Liver (tissue), 9 donors: Measurements from ENCODE around the gene AIG1. TPM values are rescaled to one million over a fixed set of nuclear protein-coding genes. Genes with fewer than 3 reads are reported as not detected.

Experiments used
- DNase-seq: peaks from one replicate; pipeline ENCODE4 v3.0.0-alpha.2; 2017; ENCODE audit warnings: low spot score
- H3K27ac ChIP-seq, 2 donors: one replicate each; pipeline ENCODE4 v1.7.0; 2013; ENCODE audit warnings: inconsistent platforms in 2 of 2, low read length in 2 of 2, control low read depth in 1 of 2, low read depth in 1 of 2, mild to moderate bottlenecking in 1 of 2
- H3K27me3 ChIP-seq, 4 donors: one replicate each; pipeline versions ENCODE4 v1.6.1 to v1.7.0; 2013; ENCODE audit warnings: low read length in 3 of 4, inconsistent platforms in 1 of 4, mild to moderate bottlenecking in 1 of 4, moderate library complexity in 1 of 4; ENCODE audit not compliant: control insufficient read depth in 4 of 4, insufficient read depth in 4 of 4
- H3K36me3 ChIP-seq, 4 donors: one replicate each; pipeline versions ENCODE4 v1.6.1 to v1.7.0; 2013; ENCODE audit warnings: low read length in 3 of 4, mild to moderate bottlenecking in 3 of 4, low read depth in 1 of 4, moderate library complexity in 1 of 4; ENCODE audit not compliant: control insufficient read depth in 4 of 4, insufficient read depth in 3 of 4
- H3K4me1 ChIP-seq, 4 donors: one replicate each; pipeline versions ENCODE4 v1.6.1 to v1.7.0; 2013; ENCODE audit warnings: low read length in 3 of 4, mild to moderate bottlenecking in 3 of 4, moderate library complexity in 1 of 4; ENCODE audit not compliant: control insufficient read depth in 4 of 4, insufficient read depth in 4 of 4
- H3K4me3 ChIP-seq, 3 donors: one replicate each; pipeline versions ENCODE4 v1.6.1 to v1.7.0; 2013; ENCODE audit warnings: low read length in 3 of 3, control low read depth in 1 of 3, low read depth in 1 of 3, mild to moderate bottlenecking in 1 of 3
- H3K9ac ChIP-seq, 2 donors: one replicate each; pipeline ENCODE4 v1.7.0; 2013; ENCODE audit warnings: low read length in 2 of 2, mild to moderate bottlenecking in 2 of 2, moderate library complexity in 2 of 2, control low read depth in 1 of 2, low read depth in 1 of 2
- H3K9me3 ChIP-seq, 4 donors: one replicate each; pipeline versions ENCODE4 v1.6.1 to v1.7.0; 2013; ENCODE audit warnings: low read length in 3 of 4; ENCODE audit not compliant: control insufficient read depth in 4 of 4
- EGR1 ChIP-seq, 2 donors: IDR thresholded peaks; 2 replicates each; pipeline ENCODE4 v1.6.1; 2016 to 2018; ENCODE audit warnings: antibody characterized with exemption in 2 of 2, low read depth in 2 of 2
- FOXA1 ChIP-seq: IDR thresholded peaks from 2 replicates; pipeline ENCODE4 v1.6.1; 2016; ENCODE audit warnings: antibody characterized with exemption
- FOXA2 ChIP-seq: IDR thresholded peaks from 2 replicates; pipeline ENCODE4 v1.6.1; 2016; ENCODE audit warnings: antibody characterized with exemption
- GABPA ChIP-seq, 2 donors: IDR thresholded peaks in 1 of 2; conservative IDR thresholded peaks in 1 of 2; 2 replicates each; pipeline ENCODE4 v1.6.1; 2016; ENCODE audit warnings: antibody characterized with exemption in 2 of 2, mild to moderate bottlenecking in 1 of 2, moderate library complexity in 1 of 2
- HNF4A ChIP-seq, 2 donors: conservative IDR thresholded peaks; 2 replicates each; pipeline ENCODE4 v1.6.1; 2016; ENCODE audit warnings: antibody characterized with exemption in 2 of 2, mild to moderate bottlenecking in 2 of 2
- HNF4G ChIP-seq: IDR thresholded peaks from 2 replicates; pipeline ENCODE4 v1.6.1; 2016; ENCODE audit warnings: antibody characterized with exemption
- JUND ChIP-seq, 2 donors: IDR thresholded peaks; 2 replicates each; pipeline ENCODE4 v1.6.1; 2016; ENCODE audit warnings: antibody characterized with exemption in 2 of 2
- NR2F2 ChIP-seq: IDR thresholded peaks from 2 replicates; pipeline ENCODE4 v1.6.1; 2016; ENCODE audit warnings: antibody characterized with exemption
- RAD21 ChIP-seq, 2 donors: IDR thresholded peaks; 2 replicates each; pipeline ENCODE4 v1.6.1; 2016; ENCODE audit warnings: antibody characterized with exemption in 2 of 2, mild to moderate bottlenecking in 2 of 2
- RXRA ChIP-seq, 2 donors: IDR thresholded peaks; 2 replicates each; pipeline ENCODE4 v1.6.1; 2017 to 2018; ENCODE audit warnings: antibody characterized with exemption in 2 of 2, mild to moderate bottlenecking in 1 of 2
- SP1 ChIP-seq: IDR thresholded peaks from 2 replicates; pipeline ENCODE4 v1.6.1; 2018; ENCODE audit warnings: antibody characterized with exemption, mild to moderate bottlenecking
- TAF1 ChIP-seq: conservative IDR thresholded peaks from 2 replicates; pipeline ENCODE4 v1.6.1; 2016; ENCODE audit warnings: antibody characterized with exemption, mild to moderate bottlenecking
- YY1 ChIP-seq: IDR thresholded peaks from 2 replicates; pipeline ENCODE4 v1.6.1; 2016; ENCODE audit warnings: antibody characterized with exemption, mild to moderate bottlenecking
- WGBS: extraction: QIAGEN DNeasy Blood & Tissue Kit; methylation state at CpG from one replicate; pipeline ENCODE4 v1.1.7; 2013; 5-methylcytosine and 5-hydroxymethylcytosine counted together
- polyA plus RNA-seq, 2 donors: library from polyadenylated mRNA; stranded (reverse) in 1 of 2; unstranded in 1 of 2; fragments of 200-250 nt in 1 of 2; fragments of >200 nt in 1 of 2; fragmentation: Nextera tagmentation in 1 of 2; extraction: Ambion mirVana in 1 of 2; gene quantifications; one replicate each; pipeline versions ENCODE4 v1.2.1 to v1.2.3, GENCODE V29; 2013 to 2015
- total RNA-seq, 2 donors: library from RNA; depleted of rRNA; stranded (reverse); fragments of >200 nt; gene quantifications; one replicate each; pipeline ENCODE4 v1.2.3, GENCODE V29; 2014
- TF ChIP-seq, protein P1 (sequence below): IDR thresholded peaks from 2 replicates; pipeline ENCODE4 v1.6.1; 2016; ENCODE audit warnings: antibody characterized with exemption
- TF ChIP-seq, protein P2 (sequence below): IDR thresholded peaks from 2 replicates; pipeline ENCODE4 v1.6.1; 2016; ENCODE audit warnings: antibody characterized with exemption
- TF ChIP-seq, protein P3 (sequence below): IDR thresholded peaks from 2 replicates; pipeline ENCODE4 v1.6.1; 2016; ENCODE audit warnings: antibody characterized with exemption
- donor health status: healthy.
- donor health status: healthy.
- donor health status: healthy.
- donor health status: healthy.
- donor health status: healthy.

AIG1 gene
- total and polyA plus RNA-seq, 4 donors: 74.8 to 169 (median 121) TPM

DNA sequence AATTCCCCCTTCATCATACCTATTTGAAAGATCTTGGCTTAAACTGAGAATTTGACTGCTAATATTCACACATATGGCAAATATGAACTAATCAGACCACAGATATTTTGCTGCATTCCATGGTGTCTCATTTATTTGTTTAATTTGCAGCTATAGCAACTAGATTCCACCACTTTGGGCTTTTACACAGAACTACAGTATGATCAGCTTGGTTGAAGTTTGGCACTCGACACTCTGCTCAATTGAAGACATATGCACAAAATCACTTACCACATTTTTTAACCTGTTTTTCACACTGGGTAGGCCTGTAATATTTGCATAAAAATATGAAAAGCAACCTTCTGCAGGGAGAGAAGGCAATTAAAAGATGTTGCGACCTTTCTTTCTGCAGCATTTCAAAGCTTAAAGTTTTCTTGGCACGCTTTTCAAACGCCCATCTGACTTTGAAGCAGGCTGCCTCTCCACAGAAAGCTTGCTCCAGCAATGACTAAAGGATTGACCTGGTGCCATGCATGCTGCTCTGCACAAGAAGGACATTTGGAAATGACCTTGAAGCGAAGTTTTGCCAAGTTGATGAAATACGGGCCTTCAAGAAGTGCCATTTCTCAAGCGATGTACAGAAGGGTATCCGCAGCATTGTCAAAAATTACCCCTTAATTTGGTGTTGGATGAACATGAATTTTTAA, 126.7 kb downstream of the AIG1 start:
- H3K9me3 ChIP-seq: no peaks in the 10 kb centered on the region
- peaks cover 3 to 51% (median 23%) of the 10 kb centered on the region in 4 donors for H3K36me3 ChIP-seq
- no peaks in the 10 kb centered on the region for H3K4me1 ChIP-seq
- no peak overlapping the region for H3K27ac ChIP-seq
- H3K4me3 ChIP-seq: no peak overlapping the region
- WGBS: 93% methylated on average over 8 of the region's 8 CpGs
- no peak for DNase-seq
- H3K27me3 ChIP-seq: no peaks in the 10 kb centered on the region
- no peak overlapping the region for H3K9ac ChIP-seq
- TF ChIP-seq EGR1 (IDR thresholded peaks at IDR 0.05; ENCODE audit: low read depth in 2 of 2) (no peak), GABPA (IDR thresholded peaks at IDR 0.05 in 1 of 2, conservative IDR thresholded peaks at IDR 0.05 in 1 of 2) (no peak), RXRA (IDR thresholded peaks at IDR 0.05) (no peak), TAF1 (no peak), RAD21 (IDR thresholded peaks at IDR 0.05) (no peak), SP1 (no peak), HNF4G (no peak), NR2F2 (no peak), FOXA1 (no peak), HNF4A (conservative IDR thresholded peaks at IDR 0.05) (no peak), YY1 (no peak), FOXA2 (no peak)
- TF ChIP-seq, protein P1, sequence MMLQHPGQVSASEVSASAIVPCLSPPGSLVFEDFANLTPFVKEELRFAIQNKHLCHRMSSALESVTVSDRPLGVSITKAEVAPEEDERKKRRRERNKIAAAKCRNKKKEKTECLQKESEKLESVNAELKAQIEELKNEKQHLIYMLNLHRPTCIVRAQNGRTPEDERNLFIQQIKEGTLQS: no peak
- TF ChIP-seq, protein P2, sequence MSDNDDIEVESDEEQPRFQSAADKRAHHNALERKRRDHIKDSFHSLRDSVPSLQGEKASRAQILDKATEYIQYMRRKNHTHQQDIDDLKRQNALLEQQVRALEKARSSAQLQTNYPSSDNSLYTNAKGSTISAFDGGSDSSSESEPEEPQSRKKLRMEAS: no peak
- TF ChIP-seq, protein P3, sequence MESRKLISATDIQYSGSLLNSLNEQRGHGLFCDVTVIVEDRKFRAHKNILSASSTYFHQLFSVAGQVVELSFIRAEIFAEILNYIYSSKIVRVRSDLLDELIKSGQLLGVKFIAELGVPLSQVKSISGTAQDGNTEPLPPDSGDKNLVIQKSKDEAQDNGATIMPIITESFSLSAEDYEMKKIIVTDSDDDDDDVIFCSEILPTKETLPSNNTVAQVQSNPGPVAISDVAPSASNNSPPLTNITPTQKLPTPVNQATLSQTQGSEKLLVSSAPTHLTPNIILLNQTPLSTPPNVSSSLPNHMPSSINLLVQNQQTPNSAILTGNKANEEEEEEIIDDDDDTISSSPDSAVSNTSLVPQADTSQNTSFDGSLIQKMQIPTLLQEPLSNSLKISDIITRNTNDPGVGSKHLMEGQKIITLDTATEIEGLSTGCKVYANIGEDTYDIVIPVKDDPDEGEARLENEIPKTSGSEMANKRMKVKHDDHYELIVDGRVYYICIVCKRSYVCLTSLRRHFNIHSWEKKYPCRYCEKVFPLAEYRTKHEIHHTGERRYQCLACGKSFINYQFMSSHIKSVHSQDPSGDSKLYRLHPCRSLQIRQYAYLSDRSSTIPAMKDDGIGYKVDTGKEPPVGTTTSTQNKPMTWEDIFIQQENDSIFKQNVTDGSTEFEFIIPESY: no peak

DNA sequence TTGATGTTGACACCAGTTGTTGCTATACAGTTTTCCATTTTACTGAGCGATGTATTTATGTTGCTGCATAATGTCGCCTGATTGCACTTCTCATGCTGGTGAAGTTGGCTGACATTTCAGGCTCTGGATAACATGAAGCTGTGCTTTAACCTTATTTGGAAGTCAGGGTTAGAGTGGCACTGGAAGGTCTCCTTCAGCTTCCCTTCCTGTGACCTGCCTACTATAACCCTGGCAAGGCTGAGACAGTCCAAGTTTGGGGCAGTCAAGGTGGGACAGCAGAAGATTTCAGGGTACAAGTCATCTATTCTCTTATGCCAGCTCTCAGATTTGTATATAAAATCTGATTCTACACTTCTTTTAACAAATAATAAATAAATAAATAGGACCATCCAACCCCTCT, 127.6 kb downstream of the AIG1 start:
- no peaks in the 10 kb centered on the region for H3K4me1 ChIP-seq
- no peaks in the 10 kb centered on the region for H3K9me3 ChIP-seq
- H3K27me3 ChIP-seq: no peaks in the 10 kb centered on the region
- TF ChIP-seq TAF1: no peak
- TF ChIP-seq FOXA2: no peak
- TF ChIP-seq HNF4A (conservative IDR thresholded peaks at IDR 0.05): no peak
- TF ChIP-seq SP1: no peak
- TF ChIP-seq RAD21 (IDR thresholded peaks at IDR 0.05): no peak
- TF ChIP-seq EGR1 (IDR thresholded peaks at IDR 0.05; ENCODE audit: low read depth in 2 of 2): no peak
- TF ChIP-seq FOXA1: no peak
- TF ChIP-seq, protein P2: no peak
- no peak for TF ChIP-seq JUND (IDR thresholded peaks at IDR 0.05)
- no peak for TF ChIP-seq HNF4G
- TF ChIP-seq, protein P1: no peak
- TF ChIP-seq NR2F2: no peak
- TF ChIP-seq, protein P3: no peak
- no peak overlapping the region for H3K9ac ChIP-seq
- H3K27ac ChIP-seq: no peak overlapping the region
- no peak overlapping the region for H3K4me3 ChIP-seq
- H3K36me3 ChIP-seq: peaks cover 3 to 51% (median 24%) of the 10 kb centered on the region in 4 donors
- DNase-seq: no peak
- 94% methylated on average over 2 of the region's 2 CpGs for WGBS
